Brain microvascular endothelial cell (primary cell): ENCODE data around the gene FOXP4.

Experiments
- DNase-seq: peaks from one replicate; pipeline ENCODE4 v3.0.0-alpha.2; 2020
- H3K27ac ChIP-seq: fragments of 250-450 bp; sonication (Bioruptor Pico); 2 replicates; pipeline ENCODE4 v1.5.1; 2020; ENCODE audit warnings: mild to moderate bottlenecking, moderate library complexity
- H3K27me3 ChIP-seq: fragments of 250-450 bp; sonication (Bioruptor Pico); replicated peaks from 2 replicates; pipeline ENCODE4 v1.5.1; 2020; ENCODE audit warnings: mild to moderate bottlenecking
- H3K36me3 ChIP-seq: fragments of 250-450 bp; sonication (Bioruptor Pico); replicated peaks from 2 replicates; pipeline ENCODE4 v1.5.1; 2020; ENCODE audit warnings: mild to moderate bottlenecking
- H3K4me3 ChIP-seq: 2 replicates; pipeline ENCODE4 v1.5.1; 2011; ENCODE audit warnings: low read depth, mild to moderate bottlenecking, control low read depth, low read length, moderate library complexity
- in situ Hi-C: cut with HindIII; loops from 2 replicates; pipeline ENCODE4 v1.10.0; 2017; ENCODE audit warnings: low sequenced_read_pairs, low pct_ligation_motif_present
- TF ChIP-seq, protein P1 (sequence below): IDR thresholded peaks from 2 replicates; pipeline ENCODE4 v1.5.1; 2011; ENCODE audit warnings: low read depth, mild to moderate bottlenecking, moderate library complexity, low read length, control low read depth, inconsistent platforms; ENCODE audit errors: missing control alignments

Gene FOXP4

DNA sequence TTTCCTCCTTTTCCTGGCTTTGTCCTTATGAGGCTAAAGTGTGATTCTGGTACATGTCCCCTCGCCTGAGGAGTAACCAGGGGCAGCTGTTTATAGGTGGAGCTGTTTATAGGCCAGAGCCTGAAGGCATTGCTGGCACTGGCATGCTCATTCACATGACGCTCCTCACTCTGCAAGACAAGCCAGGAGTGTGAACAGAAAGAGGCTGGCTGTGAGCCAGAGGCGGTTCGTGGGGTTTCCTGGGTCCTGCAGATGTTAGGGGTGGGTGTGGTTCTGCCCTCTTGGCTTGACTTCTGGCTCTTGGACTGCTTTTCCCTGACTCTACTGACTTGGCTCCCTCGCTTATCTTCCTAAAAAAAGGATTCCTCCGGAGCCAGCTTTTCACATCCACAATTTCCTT, 79.3 kb downstream of the FOXP4 start:
- in situ Hi-C loops = no loop called here
- no peak for DNase-seq
- Histone ChIP-seq H3K4me3 (no peak overlapping the region), H3K27ac (no peak overlapping the region), H3K27me3 (no peaks in the 10 kb centered on the region), H3K36me3 (no peaks in the 10 kb centered on the region)
- TF ChIP-seq, protein P1, sequence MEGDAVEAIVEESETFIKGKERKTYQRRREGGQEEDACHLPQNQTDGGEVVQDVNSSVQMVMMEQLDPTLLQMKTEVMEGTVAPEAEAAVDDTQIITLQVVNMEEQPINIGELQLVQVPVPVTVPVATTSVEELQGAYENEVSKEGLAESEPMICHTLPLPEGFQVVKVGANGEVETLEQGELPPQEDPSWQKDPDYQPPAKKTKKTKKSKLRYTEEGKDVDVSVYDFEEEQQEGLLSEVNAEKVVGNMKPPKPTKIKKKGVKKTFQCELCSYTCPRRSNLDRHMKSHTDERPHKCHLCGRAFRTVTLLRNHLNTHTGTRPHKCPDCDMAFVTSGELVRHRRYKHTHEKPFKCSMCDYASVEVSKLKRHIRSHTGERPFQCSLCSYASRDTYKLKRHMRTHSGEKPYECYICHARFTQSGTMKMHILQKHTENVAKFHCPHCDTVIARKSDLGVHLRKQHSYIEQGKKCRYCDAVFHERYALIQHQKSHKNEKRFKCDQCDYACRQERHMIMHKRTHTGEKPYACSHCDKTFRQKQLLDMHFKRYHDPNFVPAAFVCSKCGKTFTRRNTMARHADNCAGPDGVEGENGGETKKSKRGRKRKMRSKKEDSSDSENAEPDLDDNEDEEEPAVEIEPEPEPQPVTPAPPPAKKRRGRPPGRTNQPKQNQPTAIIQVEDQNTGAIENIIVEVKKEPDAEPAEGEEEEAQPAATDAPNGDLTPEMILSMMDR = no peak

DNA sequence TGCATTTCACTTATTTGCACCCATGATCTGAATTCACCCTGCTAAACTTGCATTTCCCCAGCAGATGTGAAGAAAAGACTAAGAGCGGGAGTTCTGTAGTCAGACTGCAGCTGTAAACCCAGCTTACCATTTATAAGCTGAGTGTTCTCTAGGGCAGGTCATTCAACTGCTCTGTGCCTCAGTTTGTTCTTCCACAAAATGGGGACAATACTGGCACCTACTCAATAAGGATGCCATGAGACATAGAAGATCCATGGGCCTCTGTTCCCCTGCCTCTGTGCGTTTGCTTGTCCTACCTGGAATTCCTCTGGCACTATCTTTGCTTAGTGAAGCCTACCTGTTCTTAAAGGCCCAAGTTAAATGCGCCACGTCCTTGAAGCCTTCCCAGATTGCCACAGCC, 79.8 kb downstream of the FOXP4 start:
- no peak overlapping the region for H3K4me3 ChIP-seq
- no peaks in the 10 kb centered on the region for H3K27me3 ChIP-seq
- in situ Hi-C loops = no loop called here
- TF ChIP-seq, protein P1 = no peak
- H3K27ac ChIP-seq = no peak overlapping the region
- H3K36me3 ChIP-seq = no peaks in the 10 kb centered on the region
- no peak for DNase-seq

DNA sequence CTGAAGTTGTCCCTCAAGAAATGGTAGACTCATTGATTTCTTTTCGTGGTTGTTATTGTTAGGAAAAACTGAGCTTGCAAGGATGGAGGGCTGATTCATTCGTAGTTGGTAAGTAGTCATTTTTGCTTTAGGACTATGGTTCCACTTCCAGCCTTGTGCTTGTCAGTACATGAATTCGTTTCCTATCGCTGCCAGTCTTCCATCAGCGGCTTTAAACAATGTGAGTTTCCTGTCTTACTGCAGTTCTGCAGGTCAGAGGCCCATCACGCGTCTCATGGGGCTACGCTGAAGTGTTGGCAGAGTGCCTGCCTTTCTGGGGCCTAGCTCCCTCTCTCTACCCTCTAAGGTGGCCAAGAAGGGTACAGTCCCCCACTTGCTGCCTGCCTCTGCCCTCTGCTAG, 80.7 kb downstream of the FOXP4 start:
- DNase-seq = no peak
- no peaks in the 10 kb centered on the region for H3K27me3 ChIP-seq
- H3K27ac ChIP-seq = no peak overlapping the region
- TF ChIP-seq, protein P1 = no peak
- in situ Hi-C loops = no loop called here
- no peak overlapping the region for H3K4me3 ChIP-seq
- no peaks in the 10 kb centered on the region for H3K36me3 ChIP-seq

DNA sequence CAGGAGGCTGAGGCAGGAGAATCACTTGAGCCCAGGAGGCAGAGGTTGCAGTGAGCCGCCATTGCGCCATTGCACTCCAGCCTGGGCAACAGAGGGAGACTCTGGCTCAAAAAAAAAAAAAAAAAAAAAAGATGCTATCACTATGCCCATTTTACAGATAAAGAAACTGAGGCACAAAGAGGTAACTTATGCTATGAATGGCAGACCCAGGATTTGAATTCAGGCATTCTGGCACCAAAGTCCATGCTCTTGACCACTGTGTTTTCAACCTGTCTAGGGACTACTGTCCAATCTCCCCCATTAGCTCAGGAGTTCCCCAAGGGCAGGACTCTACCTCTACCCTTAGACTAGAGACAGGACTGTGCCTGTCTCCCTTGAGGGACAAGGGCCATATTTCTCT, 82.9 kb downstream of the FOXP4 start:
- no peak overlapping the region for H3K27ac ChIP-seq
- no peaks in the 10 kb centered on the region for H3K27me3 ChIP-seq
- no peaks in the 10 kb centered on the region for H3K36me3 ChIP-seq
- TF ChIP-seq, protein P1 = no peak
- no peak overlapping the region for H3K4me3 ChIP-seq
- DNase-seq = no peak
- in situ Hi-C loops = no loop called here

DNA sequence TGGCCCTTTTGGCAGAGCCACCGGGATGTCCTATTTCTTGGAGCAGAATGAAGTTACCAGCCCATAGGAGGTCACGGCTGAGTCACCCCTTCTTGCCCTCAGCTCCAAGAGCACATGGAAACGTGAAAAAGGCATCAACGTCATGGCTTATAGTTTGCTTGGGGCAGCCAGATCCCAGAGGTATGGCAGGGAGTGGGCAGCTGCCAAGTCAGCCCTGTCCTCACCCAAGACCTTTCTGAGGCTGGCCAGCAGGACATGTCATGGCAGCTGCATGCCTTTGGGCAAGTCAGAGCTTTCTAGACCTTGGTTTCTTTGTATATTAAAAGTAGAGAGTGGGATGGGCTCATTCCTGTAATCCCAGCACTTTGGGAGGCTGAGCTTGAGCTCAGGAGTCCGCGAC, 83.9 kb downstream of the FOXP4 start:
- Histone ChIP-seq H3K4me3 (no peak overlapping the region), H3K27me3 (no peaks in the 10 kb centered on the region), H3K27ac (no peak overlapping the region), H3K36me3 (no peaks in the 10 kb centered on the region)
- no peak for DNase-seq
- TF ChIP-seq, protein P1 = no peak
- in situ Hi-C loops = no loop called here

DNA sequence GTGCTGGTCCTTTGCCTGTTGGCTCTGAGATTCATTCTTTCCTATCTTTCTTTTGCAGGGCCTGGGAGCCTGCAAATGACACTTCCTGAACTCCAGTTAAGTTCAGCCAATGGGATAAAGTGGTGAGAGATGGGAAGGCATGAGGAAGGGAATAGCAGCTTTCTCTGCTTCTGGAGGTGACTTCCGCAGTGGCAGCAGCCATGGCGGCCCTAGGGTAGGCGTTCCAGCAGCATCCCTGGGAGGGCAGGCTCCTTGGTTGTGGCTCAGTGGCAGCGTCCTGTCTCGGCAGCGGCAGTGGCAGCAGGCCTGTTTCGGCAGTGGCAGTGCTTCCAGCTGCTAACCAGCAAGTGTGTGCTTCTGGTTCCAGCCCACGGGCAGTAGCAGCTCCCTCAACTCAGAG, 84.8 kb downstream of the FOXP4 start:
- Histone ChIP-seq H3K4me3 (no peak overlapping the region), H3K27ac (no peak overlapping the region), H3K36me3 (no peaks in the 10 kb centered on the region), H3K27me3 (no peaks in the 10 kb centered on the region)
- DNase-seq = no peak
- in situ Hi-C loops = no loop called here
- TF ChIP-seq, protein P1 = no peak
